ENCODE data around the gene UBL3.

UBL3 gene

DNA sequence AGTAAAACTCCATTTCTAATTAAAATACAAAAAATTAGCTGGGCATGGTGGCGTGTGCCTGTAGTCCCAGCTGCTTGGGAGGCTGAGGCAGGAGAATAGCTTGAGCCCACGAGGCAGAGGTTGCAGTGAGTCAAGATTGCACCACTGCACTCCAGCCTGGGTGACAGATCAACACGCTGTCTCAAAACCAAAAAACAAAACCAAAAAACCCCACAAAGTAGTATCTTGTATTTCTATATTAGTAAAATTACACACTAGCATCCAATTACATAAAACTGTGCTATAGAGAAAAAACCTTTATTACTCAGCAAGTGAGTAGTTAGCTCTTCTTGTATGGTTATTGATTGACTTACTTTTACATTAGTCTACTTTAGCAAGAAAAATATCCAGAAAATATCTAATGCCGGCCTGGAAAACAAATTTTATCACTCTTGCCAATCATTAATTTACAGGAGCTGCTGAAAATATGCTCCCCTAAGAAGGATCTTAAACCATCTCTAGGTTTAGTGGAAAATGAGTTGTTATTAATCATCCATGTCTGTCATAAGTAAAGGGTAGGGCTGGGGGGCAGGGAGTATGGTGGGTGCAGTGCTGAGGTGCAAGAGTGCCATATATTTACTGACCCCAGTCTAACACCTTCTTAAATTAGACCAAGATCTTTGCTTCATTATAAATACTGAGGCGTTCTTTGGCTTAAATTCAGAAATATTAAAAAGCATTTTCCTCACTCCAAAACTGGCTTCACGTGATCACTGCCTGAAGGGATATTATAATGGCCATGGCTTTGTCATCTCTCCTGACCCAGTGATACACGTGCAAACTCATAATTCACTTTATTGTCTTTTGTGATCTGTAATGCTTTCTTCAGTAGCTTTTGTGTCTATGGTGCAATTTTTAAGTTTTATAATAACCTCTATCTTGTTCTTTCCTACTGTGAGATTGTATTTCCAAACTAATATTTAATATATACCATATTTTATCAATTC, 44.1 kb downstream of the UBL3 start:
- DNase-seq, result no peak

DNA sequence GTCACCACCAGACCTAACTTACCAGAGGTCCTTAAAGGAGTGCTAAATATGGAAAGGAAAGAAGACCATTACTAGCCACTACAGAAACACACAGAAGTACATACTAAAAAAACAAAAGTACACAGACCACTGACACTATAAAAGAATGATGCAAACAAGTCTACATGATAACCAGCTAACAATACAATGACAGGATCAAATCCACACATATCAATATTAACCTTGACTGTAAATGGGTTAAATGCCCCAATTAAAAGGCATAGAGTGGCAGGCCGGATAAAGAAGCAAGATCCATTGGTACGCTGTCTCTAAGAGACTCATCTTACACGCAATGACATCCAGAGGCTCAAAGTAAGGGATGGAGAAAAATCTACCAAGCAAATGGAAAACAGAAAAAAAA, 47.2 kb downstream of the UBL3 start:
- DNase-seq, result no peak

DNA sequence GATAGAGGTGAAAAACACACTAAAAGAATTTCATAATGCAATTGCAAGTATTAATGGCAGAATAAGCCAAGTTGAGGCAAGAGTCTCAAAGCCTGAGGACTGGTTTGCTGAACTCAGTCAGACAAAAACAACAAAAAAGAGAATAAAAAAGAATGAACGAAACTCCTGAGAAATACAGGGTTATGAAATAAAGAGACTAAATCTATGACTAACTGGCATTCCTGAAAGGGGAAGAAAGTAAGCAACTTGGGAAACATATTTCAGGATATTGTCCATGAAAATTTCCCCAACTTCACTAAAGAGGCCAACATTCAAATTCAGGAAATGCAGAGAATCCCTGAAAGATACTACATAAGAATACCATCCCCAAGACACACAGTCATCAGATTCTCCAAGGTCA, 47.8 kb downstream of the UBL3 start:
- DNase-seq, result no peak

DNA sequence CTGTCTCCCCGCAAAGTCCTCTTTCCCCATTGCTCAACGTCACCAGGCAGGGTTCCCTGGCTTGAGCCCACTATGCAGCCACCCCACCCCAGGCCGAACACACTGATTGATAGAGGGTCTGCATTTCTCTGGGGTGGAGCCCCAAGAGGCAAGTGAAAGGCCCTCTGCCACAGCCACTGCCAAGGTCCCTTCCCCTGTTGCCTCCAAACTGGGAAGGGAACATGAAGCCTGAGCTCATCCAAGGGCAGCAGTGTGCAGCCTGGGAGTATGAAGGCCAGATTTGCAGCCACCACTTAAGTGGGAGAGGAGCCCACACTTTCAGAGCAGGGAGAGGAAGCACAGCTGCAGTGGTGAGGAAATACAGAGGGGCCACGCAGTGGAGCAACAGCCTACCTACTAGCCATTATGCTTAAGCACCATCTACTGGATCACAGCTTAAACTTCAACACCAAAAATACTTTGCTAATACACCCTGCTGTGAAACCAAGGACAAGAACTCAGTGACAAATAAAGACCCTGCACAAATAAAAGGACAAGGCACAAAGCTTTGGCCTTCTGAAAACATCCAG, 48.6 kb downstream of the UBL3 start:
- DNase-seq, result no peak

DNA sequence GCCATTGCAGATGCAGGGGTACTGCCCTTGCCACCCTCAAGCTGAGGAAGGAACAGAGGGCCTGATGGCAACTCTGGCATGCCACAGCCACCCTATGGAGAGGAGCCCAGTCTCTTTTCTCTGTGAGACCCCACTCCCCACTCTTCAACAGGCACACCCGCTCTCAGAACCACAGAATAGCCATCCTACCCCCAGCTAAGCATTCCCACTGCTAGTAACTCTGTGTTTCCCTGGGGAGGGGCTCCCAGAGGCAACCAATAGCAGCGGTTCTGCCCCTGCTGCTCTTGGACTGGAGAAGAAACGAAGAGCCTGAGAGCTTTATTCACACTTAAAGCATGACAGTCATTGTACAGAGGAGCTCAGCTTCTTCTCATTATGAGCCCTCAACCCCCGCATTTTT, 49.3 kb downstream of the UBL3 start:
- DNase-seq, result no peak

DNA sequence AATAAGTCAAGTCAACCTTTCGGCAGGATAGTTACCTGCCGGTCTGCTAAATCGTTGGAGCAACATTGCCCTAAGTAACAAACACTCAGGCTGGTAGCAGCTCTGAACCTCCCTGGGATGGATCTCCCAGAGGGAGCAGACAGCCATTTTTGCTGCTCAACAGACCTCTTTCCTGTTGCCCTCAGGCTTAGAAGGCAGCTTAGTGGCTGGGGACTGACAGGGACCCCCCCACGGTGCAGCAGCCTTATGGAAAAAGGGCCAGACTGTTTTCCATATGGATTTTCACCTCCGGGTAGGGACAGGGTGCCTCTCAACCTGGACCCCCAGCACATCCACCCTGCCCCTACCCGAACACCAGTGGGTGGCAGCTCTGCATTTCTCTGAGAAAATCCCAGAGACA, 49.7 kb downstream of the UBL3 start:
- no peak for DNase-seq

DNA sequence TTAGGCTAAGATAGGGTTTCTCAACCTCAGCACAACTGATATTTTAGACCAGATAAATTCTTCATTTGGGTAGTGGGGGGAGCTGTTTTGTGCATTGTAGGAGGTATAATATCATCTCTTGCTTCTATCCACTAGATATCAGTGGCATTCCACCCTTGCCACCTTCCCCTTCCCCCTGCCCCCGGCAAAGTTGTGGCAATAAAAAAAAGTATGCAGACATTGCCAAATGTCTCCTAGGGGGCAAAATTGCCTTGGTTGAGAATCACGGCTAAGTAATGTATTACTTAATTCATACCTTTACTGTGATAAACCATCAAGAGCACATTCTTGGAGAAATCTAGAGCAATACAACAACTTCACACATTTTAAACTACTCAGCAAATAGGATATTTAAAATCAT, 51.4 kb downstream of the UBL3 start:
- DNase-seq, result no peak

DNA sequence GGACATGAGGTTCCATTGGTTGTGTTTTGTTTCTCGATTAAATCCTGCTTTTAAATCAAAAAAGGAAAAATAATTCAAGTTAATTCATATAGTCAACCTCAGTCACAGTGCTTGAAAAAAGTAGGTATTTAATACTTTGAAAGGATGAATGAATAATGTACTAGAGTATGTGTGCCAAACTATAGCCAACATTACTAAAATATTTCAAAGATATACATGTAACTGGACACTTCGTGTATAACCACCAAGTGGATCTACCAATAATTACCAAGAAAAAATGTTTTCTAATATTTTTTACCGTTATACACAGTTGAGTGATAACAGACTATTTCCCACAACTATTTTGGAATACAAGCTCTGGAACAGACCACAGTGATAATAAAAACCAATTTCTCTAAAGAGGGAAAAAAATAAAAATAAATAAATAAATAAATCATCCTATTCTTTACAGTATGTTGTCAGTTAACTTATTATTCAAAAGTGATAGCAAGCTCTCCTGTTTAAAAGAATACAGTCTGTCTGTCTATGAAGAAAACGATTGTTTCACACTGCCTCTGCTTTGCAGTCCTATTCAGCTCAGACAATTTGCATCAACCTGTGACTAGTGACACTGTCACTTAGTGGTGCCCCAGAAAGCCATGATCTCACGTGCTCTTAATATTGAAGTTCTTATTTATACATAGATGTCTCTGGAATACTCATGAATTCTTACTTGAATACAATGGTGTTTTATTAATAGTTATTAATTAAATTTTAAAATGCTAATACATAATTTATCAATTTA, 58.2 kb downstream of the UBL3 start:
- DNase-seq, result no peak

DNA sequence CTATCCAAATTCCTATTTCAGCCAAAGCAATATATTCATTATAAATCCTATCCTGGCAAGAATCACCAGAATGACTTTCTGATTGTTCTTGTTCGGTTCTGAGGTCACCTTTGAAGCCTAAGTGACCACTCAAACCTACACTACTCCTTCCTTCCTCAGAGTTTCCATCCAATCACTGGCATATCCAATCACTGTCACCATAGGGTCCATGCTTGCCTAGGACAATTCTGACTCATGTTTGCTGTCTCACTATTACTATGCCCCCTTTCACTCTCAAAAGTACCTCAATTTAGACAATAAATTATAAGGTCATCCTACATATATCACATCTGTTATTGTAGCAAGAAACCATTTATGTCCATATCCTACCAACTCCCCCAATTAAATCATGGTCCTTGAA, 58.9 kb downstream of the UBL3 start:
- no peak for DNase-seq

DNA sequence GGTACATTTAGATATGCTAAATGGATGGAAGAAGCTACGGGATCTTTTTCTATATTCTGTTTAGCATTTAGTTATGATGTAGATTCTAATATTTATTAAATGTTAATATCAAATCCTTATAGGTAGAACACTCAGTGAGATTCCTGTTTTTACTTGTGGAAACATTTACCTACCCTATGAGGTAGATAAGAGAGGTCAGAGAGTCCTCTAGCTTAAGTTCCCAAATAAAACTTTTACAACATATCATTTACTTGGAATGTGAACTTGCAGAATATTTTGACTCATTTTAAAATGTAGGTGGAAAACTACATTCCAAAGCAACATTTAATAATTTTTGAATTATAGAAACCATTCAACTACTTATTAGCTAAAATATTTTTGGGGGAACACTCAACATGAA, 63.7 kb downstream of the UBL3 start:
- no peak for DNase-seq

DNA sequence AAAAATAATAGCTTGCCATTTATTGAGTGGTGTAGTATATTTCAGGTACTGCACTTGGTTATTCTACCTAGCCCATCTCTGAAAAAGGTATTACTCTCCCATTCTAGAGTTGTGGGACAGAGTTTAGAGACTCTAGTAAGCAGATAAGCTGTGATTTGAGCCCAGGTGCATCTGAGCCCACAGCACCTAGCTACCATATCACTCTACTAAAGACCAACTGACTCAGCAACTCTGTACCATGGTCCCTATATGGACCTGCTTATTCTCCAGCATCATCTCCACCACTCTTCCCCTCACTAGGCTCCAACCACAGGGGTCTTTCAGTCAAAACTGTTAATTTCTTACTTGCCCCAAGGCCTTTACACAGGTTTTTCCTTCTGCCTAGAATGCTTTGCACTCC, 64.4 kb downstream of the UBL3 start:
- DNase-seq, result no peak

DNA sequence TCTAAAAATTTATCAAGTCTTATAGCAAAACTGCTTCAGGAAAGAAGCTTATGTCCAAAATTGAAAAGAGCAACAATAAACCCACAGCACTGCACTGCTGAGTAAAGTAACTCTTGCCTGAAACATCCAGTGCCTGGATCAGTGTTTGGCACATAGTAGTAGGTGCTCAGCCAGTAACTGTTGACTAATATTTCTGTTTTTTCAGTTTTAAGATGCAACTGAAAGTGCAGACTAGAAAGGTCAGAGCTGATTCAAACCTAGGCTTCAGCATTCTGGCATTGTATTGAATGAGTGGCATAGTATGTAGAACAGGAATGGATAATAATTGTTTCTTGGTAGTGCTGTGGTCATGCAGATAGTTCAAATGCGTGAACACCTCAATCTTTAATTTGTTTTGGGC, 67.6 kb downstream of the UBL3 start:
- no peak for DNase-seq

DNA sequence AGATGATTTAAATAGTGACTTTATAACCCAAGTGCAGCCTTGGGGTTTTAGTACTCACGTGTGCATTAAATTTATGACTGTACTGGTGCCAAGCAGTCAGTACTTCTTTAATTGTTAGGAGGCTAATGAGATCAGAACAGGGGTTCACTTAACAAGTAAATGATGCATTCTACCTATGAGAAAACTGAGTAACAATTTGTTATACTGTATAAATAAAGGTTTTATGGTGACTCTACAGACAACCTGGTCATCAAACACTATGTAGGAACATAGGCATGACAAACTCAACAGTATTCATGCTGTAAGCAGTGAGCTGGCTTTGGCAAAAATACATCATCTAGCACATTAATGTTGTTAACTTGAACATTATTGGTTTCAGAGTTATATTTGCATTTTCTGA, 75.6 kb downstream of the UBL3 start:
- DNase-seq, result no peak

DNA sequence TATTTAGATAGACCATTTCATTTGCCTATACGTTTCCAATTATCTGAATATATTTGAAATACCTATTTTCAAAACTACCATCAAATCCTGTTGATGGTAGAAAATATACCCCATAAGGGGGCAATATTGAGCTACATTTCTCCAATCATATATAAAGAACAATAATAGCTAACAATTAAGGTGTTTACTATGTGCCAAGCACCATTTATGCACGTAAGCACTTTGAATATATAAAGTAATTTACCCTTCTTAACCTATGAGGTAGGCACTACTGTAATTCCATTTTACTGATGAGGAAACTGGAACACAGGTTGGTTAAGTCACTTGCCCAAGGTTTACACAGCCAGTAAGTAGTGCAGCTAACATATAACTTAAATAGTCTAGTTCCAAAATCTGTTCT, 79.2 kb downstream of the UBL3 start:
- no peak for DNase-seq

DNA sequence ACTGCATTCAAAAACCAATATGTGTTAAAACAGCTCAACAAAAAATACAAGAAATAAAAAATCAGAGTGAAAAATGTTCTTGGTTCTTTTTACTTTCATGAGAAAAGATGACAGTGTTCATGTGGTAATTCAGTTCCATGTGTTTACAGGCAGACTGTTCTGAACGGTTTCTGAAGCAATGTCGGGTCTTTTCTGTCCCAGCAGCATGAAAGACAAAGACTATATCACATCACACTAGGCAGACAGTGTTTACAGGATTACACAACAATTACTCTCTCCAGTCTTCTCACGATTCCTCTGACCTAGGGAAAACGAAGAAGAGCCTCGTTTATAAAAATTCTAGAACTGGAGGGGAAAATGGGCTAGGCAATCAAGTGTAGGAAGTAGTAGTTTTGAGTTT, 83.4 kb downstream of the UBL3 start:
- DNase-seq, result no peak

DNA sequence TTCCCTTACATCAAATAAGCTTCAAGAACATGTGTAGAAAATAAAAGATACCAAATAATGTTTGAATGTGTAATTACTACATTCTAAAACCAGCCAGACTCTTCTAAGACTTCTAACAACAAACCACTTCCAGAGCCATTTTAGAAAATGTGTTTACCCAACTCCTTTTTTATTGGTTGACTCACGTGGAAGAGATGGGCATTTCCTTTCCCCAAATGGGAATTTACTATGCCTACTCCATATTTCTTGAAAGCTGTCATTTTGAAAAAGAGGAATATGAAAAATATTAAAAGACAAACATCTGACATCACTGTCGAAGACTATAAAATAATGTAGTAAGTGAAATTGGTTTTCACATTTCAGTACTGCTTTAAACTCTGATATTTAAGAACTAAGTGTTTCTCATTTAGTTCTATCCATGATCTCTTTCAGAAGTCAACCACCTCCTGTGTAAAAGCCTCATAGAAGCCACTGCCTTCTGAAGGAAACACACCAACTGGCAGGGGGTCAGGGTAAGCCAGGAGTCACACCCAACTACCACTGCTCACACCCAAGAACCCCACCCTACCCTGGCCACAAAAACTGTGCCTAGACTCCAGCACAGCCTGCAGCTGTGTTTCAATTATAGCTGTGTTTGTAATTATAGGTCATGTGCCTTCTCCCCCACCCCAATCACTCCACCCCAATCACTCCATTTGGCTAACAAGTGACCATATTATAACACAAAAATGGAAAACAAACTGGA, 86.8 kb downstream of the UBL3 start:
- DNase-seq, result no peak

DNA sequence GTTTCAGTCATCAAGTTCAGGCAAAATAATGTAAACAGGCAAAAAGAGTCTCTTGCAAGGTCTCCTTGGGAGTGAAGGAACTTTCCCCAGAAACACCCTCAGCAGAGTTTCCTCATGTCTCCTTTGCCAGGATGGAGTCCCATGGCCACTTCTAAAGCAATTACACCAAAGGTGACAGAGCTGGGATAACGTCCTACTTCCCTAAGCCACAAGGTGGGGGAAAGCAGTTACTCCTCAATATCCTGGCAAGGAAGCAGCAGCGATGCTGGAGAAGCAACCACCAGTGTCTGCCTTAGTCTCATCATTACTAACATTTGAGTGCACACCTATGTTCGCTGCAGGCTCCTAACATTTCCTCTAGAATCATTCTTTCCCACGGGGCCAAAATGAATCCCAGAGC, 88.6 kb downstream of the UBL3 start:
- no peak for DNase-seq

DNA sequence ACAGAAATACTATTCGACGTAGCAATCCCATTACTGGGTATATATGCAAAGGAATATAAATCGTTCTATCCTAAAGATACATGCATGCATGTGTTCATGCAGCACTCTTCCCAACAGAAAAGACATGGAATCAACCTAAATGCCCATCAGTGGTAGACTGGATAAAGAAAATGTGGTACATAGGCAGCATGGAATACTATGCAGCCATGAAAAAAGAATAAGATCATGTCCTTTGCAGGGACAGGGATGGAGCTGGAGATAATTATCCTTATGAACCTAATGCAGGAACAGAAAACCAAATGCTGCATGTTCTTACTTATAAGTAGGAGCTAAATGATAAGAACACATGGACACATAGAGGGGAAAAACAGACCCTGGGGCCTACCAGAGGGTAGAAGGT, 89.3 kb downstream of the UBL3 start:
- no peak for DNase-seq

DNA sequence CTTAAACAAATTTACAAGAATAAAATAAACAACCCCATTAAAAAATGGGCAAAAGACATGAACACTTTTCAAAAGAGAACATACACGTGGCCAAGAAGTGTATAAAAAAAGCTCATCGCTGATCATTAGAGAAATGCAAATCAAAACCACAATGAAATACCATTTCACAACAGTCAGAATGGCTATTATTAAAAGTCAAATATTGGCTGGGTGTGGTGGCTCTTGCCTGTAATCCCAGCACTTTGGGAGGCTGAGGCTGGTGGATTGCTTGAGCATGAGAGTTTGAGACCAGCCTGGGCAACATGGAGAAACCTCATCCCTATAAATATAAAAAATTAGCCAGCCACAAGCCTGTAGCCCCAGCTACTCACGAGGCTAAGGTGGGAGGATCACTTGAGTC, 89.9 kb downstream of the UBL3 start:
- DNase-seq, result no peak

DNA sequence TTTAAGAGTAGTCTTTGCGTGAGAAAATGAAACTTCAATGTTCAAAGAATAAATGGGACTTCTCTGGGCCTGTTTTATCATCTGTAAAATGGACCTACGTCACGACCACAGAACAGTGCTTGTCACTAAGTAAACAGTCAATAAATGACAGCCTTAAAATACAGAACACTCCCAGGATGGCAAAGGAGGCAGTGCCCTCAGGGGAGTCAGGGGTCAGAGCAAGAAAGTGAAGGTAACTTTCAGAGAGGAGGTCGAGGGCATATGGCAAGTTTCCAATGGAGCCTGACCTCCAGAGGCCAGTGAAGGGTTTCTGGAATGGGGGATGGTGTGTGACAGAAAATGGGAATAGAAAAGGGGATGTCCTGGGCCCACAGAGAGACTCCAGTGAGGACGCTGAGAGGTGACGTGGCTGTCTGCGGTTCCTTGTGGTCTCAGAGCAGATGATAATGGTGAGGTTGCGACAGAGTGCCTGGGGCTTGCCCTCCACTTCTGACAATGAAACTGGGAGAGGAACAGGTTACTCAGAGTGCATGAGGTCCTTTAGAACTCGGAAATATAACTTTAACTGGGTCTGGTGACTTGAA, 91.8 kb downstream of the UBL3 start:
- peak; percentile 54 for DNase-seq

DNA sequence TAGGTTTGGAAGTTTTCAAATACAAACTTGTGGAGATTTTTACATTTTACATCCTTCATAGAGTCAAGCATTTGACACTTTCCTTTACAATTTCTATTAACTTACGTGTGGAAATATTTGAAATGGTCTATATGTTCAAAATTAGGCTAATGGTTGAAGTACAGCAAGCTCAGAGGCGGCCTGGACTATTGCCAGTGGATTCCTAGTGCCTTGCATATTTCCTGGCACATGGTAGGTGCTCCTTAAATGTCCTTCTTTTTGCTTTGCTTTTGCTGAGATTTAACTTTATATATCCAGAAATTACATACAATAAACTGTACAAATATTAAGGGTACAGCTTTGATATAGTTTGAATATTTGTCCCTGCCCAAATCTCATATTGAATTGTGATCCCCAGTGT, 93.9 kb downstream of the UBL3 start:
- DNase-seq, result no peak

DNA sequence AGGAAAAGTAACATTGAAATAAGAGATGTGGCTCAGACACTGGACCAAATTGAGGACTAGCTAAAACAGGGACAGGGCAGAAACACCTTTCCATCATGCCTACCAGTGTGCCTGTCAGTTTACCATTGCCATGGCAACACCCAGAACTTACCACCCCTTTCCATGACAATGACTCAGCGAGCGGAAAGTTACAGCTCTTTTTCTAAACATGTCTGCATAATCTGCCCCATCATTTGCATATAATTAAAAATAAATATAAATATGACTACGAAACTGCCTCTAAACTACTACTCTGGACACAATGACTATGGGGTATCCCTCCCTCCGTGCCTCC, 96.0 kb downstream of the UBL3 start:
- DNase-seq, result no peak
